Prostate gland (tissue), 2 donors: Measurements from ENCODE around the gene LRSAM1. TPM values are rescaled to one million over a fixed set of nuclear protein-coding genes. Genes with fewer than 3 reads are reported as not detected.

Experiments
- DNase-seq: peaks from one replicate; pipeline ENCODE4 v3.0.0-alpha.2; 2019; ENCODE audit warnings: low spot score
- H3K27ac ChIP-seq, 2 donors: fragments of 200-600 bp; sonication (generic); 2 replicates each; pipeline ENCODE4 v1.5.1; 2017 to 2019
- H3K27me3 ChIP-seq: fragments of 200-600 bp; sonication (generic); replicated peaks from 2 replicates; pipeline ENCODE4 v1.5.1; 2019; ENCODE audit not compliant: insufficient read depth
- H3K36me3 ChIP-seq, 2 donors: fragments of 200-600 bp; sonication (generic); 1 replicate in 1 of 2; 2 replicates in 1 of 2; pipeline versions ENCODE4 v1.5.1 to v1.8.1; 2017 to 2019
- H3K4me1 ChIP-seq: fragments of 200-600 bp; sonication (generic); replicated peaks from 2 replicates; pipeline ENCODE4 v1.5.1; 2019
- H3K4me3 ChIP-seq, 2 donors: fragments of 200-600 bp; sonication (generic); 2 replicates each; pipeline ENCODE4 v1.5.1; 2017 to 2019
- H3K9me3 ChIP-seq: fragments of 200-600 bp; sonication (generic); 2 replicates; pipeline ENCODE4 v1.5.1; 2017
- POLR2A ChIP-seq: fragments of 450-650 bp; IDR thresholded peaks from one replicate; pipeline ENCODE4 v1.6.1; 2016; ENCODE audit warnings: antibody characterized with exemption, mild to moderate bottlenecking
- POLR2AphosphoS5 ChIP-seq: sonication (generic); formaldehyde crosslinking; IDR thresholded peaks from one replicate; pipeline ENCODE4 v1.6.1; 2017; ENCODE audit warnings: antibody characterized with exemption
- WGBS: methylation state at CpG from one replicate; pipeline ENCODE4 v1.1.5; 2018; 5-methylcytosine and 5-hydroxymethylcytosine counted together
- intact Hi-C: fragments of 100-400 bp; cut with DNase I; formaldehyde crosslinking; loops from one replicate; pipeline ENCODE4 v1.14.2; 2022
- total RNA-seq, 2 donors: library from RNA; depleted of rRNA; stranded (reverse); fragments of >200 nt; gene quantifications; one replicate each; pipeline ENCODE4 v1.1.0, GENCODE V29; 2016
- TF ChIP-seq, protein P1 (sequence below), 4 experiments: fragments of 200-600 bp in 2 of 4; fragments of 450-650 bp in 2 of 4; sonication (generic) in 2 of 4; IDR thresholded peaks; 1 replicate in 3 of 4; 2 replicates in 1 of 4; pipeline ENCODE4 v1.5.1; 2016 to 2019; ENCODE audit warnings: antibody characterized with exemption in 4 of 4, mild to moderate bottlenecking in 2 of 4, moderate library complexity in 2 of 4

Gene LRSAM1
- total RNA-seq, 2 donors from 2014 or later, result 14.8 to 30.5 TPM

DNA sequence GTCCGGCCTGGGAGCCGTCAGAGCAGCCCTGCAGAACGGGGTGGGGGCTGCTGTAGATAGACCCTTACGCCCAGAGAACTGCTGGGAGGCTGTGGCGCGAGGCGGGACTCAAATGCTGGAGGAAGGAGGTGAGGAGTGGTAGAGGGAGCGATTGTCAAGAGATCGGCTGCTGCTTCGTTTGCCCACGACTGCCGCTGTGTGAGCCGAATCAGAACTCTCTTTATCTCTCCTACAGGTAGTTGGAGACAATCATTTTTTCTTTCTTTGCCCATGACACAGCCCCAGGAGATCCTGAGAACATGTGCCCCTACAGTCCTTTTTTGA lies 26.7 kb upstream of the LRSAM1 start:
- Histone ChIP-seq H3K27ac (peak overlapping the region; percentile 81 to 85), H3K4me1 (peaks cover 14% of the 10 kb centered on the region), H3K36me3 (no peaks in the 10 kb centered on the region), H3K27me3 (no peaks in the 10 kb centered on the region), H3K4me3 (peak overlapping the region; percentile 69 to 85), H3K9me3 (no peaks in the 10 kb centered on the region)
- intact Hi-C loops, result no loop called here
- no peak for DNase-seq
- TF ChIP-seq, protein P1, sequence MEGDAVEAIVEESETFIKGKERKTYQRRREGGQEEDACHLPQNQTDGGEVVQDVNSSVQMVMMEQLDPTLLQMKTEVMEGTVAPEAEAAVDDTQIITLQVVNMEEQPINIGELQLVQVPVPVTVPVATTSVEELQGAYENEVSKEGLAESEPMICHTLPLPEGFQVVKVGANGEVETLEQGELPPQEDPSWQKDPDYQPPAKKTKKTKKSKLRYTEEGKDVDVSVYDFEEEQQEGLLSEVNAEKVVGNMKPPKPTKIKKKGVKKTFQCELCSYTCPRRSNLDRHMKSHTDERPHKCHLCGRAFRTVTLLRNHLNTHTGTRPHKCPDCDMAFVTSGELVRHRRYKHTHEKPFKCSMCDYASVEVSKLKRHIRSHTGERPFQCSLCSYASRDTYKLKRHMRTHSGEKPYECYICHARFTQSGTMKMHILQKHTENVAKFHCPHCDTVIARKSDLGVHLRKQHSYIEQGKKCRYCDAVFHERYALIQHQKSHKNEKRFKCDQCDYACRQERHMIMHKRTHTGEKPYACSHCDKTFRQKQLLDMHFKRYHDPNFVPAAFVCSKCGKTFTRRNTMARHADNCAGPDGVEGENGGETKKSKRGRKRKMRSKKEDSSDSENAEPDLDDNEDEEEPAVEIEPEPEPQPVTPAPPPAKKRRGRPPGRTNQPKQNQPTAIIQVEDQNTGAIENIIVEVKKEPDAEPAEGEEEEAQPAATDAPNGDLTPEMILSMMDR (IDR thresholded peaks at IDR 0.05), result no peak
- TF ChIP-seq POLR2A, result no peak
- whole genome bisulfite sequencing, result 0% methylated on average over 13 of the region's 13 CpGs

DNA sequence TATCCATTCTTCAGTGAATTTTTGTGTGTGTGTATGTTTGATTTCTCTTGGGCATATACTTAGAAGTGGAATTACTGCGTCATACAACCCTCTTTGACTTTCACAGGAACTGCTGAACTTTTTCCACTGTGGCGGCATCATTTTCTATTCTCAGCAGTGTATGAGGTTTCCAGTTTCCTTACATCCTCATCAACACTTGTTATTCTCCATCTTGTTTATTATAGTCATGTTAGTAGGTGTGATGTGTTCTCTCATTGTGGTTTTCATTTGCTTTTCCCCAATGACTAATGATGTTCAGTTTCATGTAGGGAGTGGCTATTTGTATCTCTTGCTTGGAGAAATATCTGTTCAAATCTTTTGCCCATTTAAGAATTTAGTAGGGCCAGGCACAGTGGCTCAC lies 24.6 kb upstream of the LRSAM1 start:
- no peak for DNase-seq
- TF ChIP-seq, protein P1 (IDR thresholded peaks at IDR 0.05), result no peak
- TF ChIP-seq POLR2AphosphoS5 (no peak), POLR2A (no peak)
- Histone ChIP-seq H3K27ac (no peak overlapping the region), H3K4me1 (peaks cover 14% of the 10 kb centered on the region), H3K27me3 (no peaks in the 10 kb centered on the region), H3K4me3 (no peak overlapping the region), H3K9me3 (no peaks in the 10 kb centered on the region), H3K36me3 (no peaks in the 10 kb centered on the region)
- WGBS, result 89% methylated on average over 2 of the region's 2 CpGs
- intact Hi-C loops, result no loop called here

DNA sequence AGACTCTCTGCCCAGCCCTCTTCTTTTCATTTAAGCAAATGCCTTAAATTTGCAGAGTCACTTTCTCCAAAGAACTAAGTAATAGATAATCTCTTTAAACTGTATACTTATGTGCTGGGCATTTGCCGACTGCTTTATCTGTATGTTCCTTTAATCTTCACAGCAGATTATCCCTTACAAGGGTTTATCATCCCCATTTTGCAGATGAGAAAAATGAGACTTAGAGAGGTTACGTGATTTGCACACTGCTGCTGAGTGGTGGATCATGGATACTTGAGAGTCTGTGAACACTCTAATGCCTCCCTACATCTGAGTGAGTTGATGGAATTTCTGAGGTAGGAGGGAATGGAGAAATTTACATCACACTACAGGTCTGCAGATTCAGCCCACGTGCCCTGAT lies 23.0 kb upstream of the LRSAM1 start:
- H3K4me1 ChIP-seq, result peaks cover 9% of the 10 kb centered on the region
- TF ChIP-seq, protein P1 (IDR thresholded peaks at IDR 0.05), result no peak
- TF ChIP-seq POLR2AphosphoS5 (no peak), POLR2A (no peak)
- 89% methylated on average over 3 of the region's 3 CpGs for WGBS
- H3K27ac ChIP-seq, result no peak overlapping the region
- H3K9me3 ChIP-seq, result no peaks in the 10 kb centered on the region
- no peak overlapping the region for H3K4me3 ChIP-seq
- no peaks in the 10 kb centered on the region for H3K36me3 ChIP-seq
- H3K27me3 ChIP-seq, result no peaks in the 10 kb centered on the region
- no peak for DNase-seq
- intact Hi-C loops, result no loop called here

DNA sequence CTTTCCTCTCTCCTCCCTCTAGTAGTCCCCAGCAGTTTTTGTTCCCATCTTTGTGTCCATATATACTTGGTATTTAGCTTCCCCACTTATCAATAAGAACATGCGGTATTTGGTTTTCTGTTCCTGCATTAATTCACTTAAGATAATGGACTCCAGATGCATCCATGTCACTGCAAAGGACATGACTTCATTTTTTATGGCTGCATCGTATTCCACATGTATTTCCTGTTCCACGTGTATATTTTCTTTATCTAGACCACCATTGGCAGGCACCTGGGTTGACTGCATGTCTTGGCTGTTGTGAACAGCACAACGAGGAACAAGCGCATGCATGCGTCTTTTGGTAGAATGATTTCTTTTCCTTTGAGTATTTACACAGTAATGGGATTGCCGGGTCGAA lies 20.9 kb upstream of the LRSAM1 start:
- Histone ChIP-seq H3K27ac (no peak overlapping the region), H3K9me3 (no peaks in the 10 kb centered on the region), H3K36me3 (peaks cover 7 to 10% of the 10 kb centered on the region in 2 donors), H3K4me3 (no peak overlapping the region), H3K27me3 (no peaks in the 10 kb centered on the region), H3K4me1 (peaks cover 7% of the 10 kb centered on the region)
- intact Hi-C loops, result no loop called here
- no peak for DNase-seq
- WGBS, result 94% methylated on average over 8 of the region's 8 CpGs
- no peak for TF ChIP-seq POLR2AphosphoS5
- no peak for TF ChIP-seq POLR2A
- TF ChIP-seq, protein P1 (IDR thresholded peaks at IDR 0.05), result no peak

DNA sequence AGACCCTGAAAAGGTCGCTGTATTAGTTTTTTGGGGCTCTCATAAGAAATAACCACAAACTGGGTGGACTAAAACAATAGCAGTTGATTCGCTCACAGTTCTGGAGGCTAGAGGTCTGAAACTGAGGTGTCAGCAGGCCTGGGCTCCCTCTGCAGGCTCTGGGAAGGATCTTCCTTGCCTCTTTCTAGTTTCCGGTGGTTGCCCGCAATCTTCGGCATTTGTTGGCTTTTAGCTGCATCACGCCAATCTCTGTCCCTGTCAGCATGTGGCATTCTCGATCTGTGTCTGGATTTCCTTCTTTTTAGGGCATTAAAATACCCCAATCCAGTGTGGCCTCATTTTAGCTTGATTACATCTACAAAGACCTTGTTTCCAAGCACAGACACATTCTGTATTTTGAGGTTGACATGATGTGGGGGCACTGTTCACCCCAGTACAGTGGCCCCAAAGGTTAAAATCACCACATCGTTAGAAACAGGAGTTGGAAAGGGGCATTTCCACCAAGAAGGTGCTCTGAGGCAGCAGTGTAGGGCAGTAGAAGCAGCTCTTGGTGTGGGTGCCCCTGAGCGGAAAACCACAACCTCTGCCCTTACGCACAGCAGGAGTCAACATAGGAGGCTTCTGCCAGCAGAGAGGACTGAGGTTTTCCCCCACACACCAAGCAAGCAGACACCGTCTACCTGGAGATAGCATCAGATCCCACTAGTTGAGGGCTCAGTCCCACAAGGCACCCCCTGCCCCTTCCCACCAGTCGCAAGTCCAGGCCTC lies 13.6 kb upstream of the LRSAM1 start:
- Histone ChIP-seq H3K27ac (no peak overlapping the region), H3K4me1 (no peaks in the 10 kb centered on the region), H3K27me3 (no peaks in the 10 kb centered on the region), H3K9me3 (no peaks in the 10 kb centered on the region), H3K36me3 (peaks cover 14 to 20% of the 10 kb centered on the region in 2 donors), H3K4me3 (no peak overlapping the region)
- WGBS, result 85% methylated on average over 12 of the region's 12 CpGs
- no peak for DNase-seq
- intact Hi-C loops, result no loop called here
- TF ChIP-seq, protein P1 (IDR thresholded peaks at IDR 0.05), result no peak
- TF ChIP-seq POLR2AphosphoS5 (no peak), POLR2A (no peak)
